KOPT-K1 (cell line): ENCODE data around the gene ZNF280D.
"Not testable (repeated sequence)": the region's sequence is repeated elsewhere in the genome, so short reads cannot be mapped to it uniquely, and the experiment has no call there.

ENCODE experiments used
- H3K27ac ChIP-seq: fragments of 200-600 bp; sonication (generic); 2 replicates; pipeline ENCODE4 v1.5.1; 2016; ENCODE audit warnings: antibody characterized with exemption, mild to moderate bottlenecking, low read depth, low read length; ENCODE audit not compliant: poor library complexity, severe bottlenecking
- H3K36me3 ChIP-seq: fragments of 200-600 bp; sonication (generic); 2 replicates; pipeline ENCODE4 v1.5.1; 2017; ENCODE audit warnings: antibody characterized with exemption, mild to moderate bottlenecking, low read length, moderate library complexity; ENCODE audit not compliant: insufficient read depth
- H3K9me3 ChIP-seq: fragments of 200-600 bp; sonication (generic); 2 replicates; pipeline ENCODE4 v1.5.1; 2017; ENCODE audit warnings: antibody characterized with exemption, low read length, mild to moderate bottlenecking; ENCODE audit not compliant: insufficient read depth, poor library complexity, severe bottlenecking

The ZNF280D gene

GRCh38 chr15:56735589-56735988, 2.3 kb upstream of the ZNF280D start:
- Histone ChIP-seq H3K27ac (no peak overlapping the region), H3K36me3 (no peaks in the 10 kb centered on the region), H3K9me3 (peaks cover 10% of the 10 kb centered on the region)

- Histone ChIP-seq H3K9me3 (peaks cover 10% of the 10 kb centered on the region), H3K36me3 (no peaks in the 10 kb centered on the region), H3K27ac (peak overlapping the region; percentile 98)
These were observed 815 bp upstream of the ZNF280D start for GRCh38 chr15:56734013-56734635.

- H3K27ac ChIP-seq: peak overlapping the region; percentile 98
- H3K36me3 ChIP-seq: peaks cover under 1% of the 10 kb centered on the region; the same call in 1 of the 2 replicates
- H3K9me3 ChIP-seq: peaks cover 10% of the 10 kb centered on the region
These were observed 498 bp downstream of the ZNF280D start for GRCh38 chr15:56732886-56733135.

DNA sequence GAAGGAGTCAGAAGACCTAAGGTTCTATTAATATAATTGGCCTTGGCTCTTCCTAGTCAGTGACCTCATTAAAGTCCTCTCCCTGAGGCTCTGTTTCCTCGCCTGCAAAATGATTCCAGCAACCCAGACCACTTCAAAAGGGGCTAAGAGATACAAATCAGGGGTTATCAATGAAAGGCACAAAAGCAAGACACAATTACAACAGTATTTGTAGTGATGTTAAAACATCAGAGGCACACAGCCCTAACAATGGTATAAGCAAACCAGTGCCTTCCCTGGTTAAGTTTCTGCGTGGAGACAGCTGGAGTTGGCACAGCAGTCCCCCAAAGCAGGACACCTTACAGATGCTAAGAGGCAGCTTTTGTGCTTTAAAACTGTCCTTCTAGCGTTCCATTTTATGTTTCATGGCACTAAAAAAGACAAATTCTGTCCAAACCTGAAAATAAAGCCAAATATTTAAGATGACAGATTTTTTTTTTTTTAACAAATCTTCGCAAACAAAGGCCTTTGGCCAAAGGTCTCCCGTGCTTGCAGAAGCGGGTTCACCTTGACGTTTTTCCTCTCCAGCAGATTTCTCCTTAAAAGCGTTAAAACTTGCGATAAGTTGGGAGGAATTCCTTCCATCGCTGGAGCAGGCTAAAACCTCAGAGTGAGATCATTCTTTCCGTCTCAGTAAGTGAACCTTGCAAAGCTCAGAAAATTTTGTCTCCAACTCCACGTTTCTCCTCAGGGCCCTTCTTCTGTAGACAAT, 999 bp downstream of the ZNF280D start:
- H3K36me3 ChIP-seq: peaks cover 5% of the 10 kb centered on the region; the same call in 1 of the 2 replicates
- H3K27ac ChIP-seq: peak overlapping the region; percentile 98

GRCh38 chr15:56731548-56731947, 1.8 kb downstream of the ZNF280D start:
- H3K27ac ChIP-seq: peak overlapping the region; percentile 98
- peaks cover 10% of the 10 kb centered on the region; the same call in 1 of the 2 replicates for H3K36me3 ChIP-seq
- peaks cover 10% of the 10 kb centered on the region for H3K9me3 ChIP-seq

More for the DNA sequence above, 999 bp downstream of the ZNF280D start:
- peaks cover 10% of the 10 kb centered on the region for H3K9me3 ChIP-seq

- Histone ChIP-seq H3K9me3 (peaks cover 10% of the 10 kb centered on the region), H3K36me3 (peaks cover 10% of the 10 kb centered on the region; the same call in 1 of the 2 replicates), H3K27ac (no peak overlapping the region)
These were observed 3.7 kb downstream of the ZNF280D start for GRCh38 chr15:56729561-56729960.

GRCh38 chr15:56725386-56725785, 7.9 kb downstream of the ZNF280D start:
- Histone ChIP-seq H3K36me3 (peaks cover 10% of the 10 kb centered on the region; the same call in 1 of the 2 replicates), H3K9me3 (no peaks in the 10 kb centered on the region), H3K27ac (peak overlapping the region; percentile 64)

DNA sequence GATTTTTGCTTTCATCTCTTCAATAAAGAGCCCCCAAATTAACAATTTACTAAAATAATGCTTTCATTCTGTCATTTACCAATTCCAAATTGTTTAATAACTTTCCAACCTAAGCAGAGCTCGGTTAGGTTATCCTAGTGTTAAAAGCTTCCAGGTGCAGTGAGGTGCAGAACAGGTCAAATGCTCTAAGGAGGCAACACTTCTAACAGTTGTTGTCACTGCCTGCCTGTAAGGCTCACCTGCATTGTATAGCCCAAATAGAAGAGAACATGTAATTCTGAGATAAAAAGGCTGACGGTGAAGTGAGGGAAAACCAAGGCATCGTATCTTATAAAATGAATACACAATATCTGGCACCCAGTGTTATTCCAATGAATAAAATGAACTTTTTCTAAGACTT, 9.1 kb downstream of the ZNF280D start:
- Histone ChIP-seq H3K9me3 (no peaks in the 10 kb centered on the region), H3K36me3 (peaks cover 10% of the 10 kb centered on the region; the same call in 1 of the 2 replicates), H3K27ac (peak overlapping the region; percentile 64)

- Histone ChIP-seq H3K27ac (peak overlapping the region; percentile 64), H3K36me3 (peaks cover 10% of the 10 kb centered on the region; the same call in 1 of the 2 replicates), H3K9me3 (no peaks in the 10 kb centered on the region)
These were observed 9.5 kb downstream of the ZNF280D start for GRCh38 chr15:56723787-56724186.

- Histone ChIP-seq H3K9me3 (no peaks in the 10 kb centered on the region), H3K36me3 (no peaks in the 10 kb centered on the region), H3K27ac (peak overlapping the region; percentile 47)
These were observed 13.3 kb downstream of the ZNF280D start for GRCh38 chr15:56719774-56720555.

GRCh38 chr15:56719021-56719612, 14.2 kb downstream of the ZNF280D start:
- peak overlapping the region; percentile 47 for H3K27ac ChIP-seq
- H3K9me3 ChIP-seq: no peaks in the 10 kb centered on the region
- no peaks in the 10 kb centered on the region for H3K36me3 ChIP-seq

GRCh38 chr15:56718560-56718959, 14.7 kb downstream of the ZNF280D start:
- Histone ChIP-seq H3K27ac (peak overlapping the region; percentile 47), H3K9me3 (no peaks in the 10 kb centered on the region), H3K36me3 (no peaks in the 10 kb centered on the region)

DNA sequence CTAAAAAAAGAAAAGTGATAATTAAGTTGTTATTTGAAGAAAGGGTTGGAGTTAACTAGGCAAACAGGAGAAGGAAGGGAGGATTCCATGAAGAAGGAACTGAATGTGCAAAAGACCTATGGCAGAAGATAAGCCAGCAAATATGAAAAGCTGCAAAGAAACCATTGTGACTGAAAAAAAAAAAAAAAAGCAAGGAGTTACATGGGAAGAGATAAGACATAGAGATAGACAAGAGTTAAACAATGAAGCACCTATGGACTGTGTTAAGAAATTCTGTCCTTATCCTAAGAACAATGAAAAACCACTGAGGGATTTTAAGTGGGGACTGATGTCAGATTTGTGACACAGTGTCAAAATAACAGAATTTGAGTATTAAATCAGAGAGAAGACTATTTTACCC, 17.0 kb downstream of the ZNF280D start:
- H3K9me3 ChIP-seq: no peaks in the 10 kb centered on the region
- H3K27ac ChIP-seq: no peak overlapping the region

DNA sequence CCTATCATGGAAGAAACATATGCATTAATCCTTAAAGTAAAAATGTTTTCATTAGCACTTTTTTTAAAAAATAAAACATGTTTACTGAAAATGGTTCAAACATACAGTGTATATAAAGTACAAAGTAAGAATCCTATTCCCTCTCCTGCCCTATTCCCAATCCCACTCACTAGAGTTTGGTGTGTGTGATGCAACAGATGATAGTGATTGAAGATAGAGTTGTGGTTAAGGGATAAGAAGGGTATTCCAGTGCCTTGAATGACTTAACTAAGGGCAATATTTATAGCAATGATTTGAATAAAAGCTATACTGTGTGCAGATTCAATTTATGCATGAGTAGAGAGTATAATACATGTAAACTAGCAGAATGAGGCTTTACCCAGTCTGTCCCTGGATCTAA, 18.1 kb downstream of the ZNF280D start:
- Histone ChIP-seq H3K36me3 (no peaks in the 10 kb centered on the region), H3K9me3 (peaks cover 8% of the 10 kb centered on the region), H3K27ac (no peak overlapping the region)

More for the DNA sequence above, 17.0 kb downstream of the ZNF280D start:
- H3K36me3 ChIP-seq: no peaks in the 10 kb centered on the region

- H3K9me3 ChIP-seq: peaks cover 19% of the 10 kb centered on the region
- H3K27ac ChIP-seq: not testable (repeated sequence)
- peaks cover 24% of the 10 kb centered on the region for H3K36me3 ChIP-seq
These were observed 23.8 kb downstream of the ZNF280D start for GRCh38 chr15:56709502-56709901.
